GM21529 (cell line): ENCODE results near the gene POPDC2.
"Not testable (repeated sequence)": the region's sequence is repeated elsewhere in the genome, so short reads cannot be mapped to it uniquely, and the experiment has no call there.

Experiments used
- ATAC-seq: cut with Tn5 transposase; IDR thresholded peaks from one replicate; pipeline ENCODE4 v1.9.1; 2021; ENCODE audit not compliant: unreplicated experiment

Gene POPDC2, protein sequence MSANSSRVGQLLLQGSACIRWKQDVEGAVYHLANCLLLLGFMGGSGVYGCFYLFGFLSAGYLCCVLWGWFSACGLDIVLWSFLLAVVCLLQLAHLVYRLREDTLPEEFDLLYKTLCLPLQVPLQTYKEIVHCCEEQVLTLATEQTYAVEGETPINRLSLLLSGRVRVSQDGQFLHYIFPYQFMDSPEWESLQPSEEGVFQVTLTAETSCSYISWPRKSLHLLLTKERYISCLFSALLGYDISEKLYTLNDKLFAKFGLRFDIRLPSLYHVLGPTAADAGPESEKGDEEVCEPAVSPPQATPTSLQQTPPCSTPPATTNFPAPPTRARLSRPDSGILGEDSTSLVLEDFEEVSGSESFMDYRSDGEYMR

DNA sequence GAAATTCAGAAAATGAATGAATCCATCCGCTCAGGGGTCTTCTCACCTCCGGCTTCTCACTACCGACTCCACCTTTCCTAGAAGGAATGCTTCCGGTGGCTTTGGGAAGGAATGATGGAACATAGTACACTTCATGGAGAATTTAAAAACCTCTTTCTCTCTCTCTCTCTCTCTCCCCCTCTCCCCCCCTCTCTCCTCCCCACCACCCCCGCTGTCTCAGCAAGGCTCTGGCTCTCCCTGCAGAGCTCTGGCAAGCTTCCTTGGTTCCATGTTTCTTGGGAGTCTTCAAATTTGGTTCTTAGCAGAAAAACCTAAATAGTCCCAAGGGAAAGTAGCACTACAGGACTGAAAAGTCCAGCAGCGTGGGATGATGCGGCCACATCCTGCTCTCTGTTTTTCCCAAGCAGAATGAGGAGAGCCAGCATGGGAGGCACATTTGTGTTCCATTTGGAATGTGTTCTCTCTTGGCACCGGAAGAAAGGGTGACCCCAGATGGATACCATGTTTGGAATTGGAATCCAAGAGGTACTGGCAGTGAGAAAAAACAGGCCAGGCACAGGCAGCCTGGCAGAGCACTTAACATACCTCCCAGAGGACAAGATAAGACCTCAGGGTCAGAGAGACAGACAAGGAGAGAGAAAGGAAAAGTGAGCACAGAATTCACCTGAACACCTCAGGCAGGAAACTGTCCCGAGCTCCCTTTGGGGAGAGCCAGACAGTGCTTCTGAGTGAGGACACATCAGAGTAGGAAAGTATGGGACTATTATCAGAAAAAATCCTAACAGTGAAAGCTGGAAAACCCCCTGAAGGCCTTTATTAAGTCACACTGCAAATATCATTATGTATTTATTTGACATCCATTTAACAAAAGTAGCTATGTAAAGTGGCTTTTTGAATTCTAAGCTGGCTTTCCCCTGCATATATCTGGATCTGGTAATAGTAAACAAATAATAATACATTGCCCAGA is at the start of gene POPDC2:
Gene POPDC2, minus strand, starts transcription at position 116 of the 967 bp plus-strand sequence. CDS start 166 bp downstream, outside the sequence.
- no peak for ATAC-seq

DNA sequence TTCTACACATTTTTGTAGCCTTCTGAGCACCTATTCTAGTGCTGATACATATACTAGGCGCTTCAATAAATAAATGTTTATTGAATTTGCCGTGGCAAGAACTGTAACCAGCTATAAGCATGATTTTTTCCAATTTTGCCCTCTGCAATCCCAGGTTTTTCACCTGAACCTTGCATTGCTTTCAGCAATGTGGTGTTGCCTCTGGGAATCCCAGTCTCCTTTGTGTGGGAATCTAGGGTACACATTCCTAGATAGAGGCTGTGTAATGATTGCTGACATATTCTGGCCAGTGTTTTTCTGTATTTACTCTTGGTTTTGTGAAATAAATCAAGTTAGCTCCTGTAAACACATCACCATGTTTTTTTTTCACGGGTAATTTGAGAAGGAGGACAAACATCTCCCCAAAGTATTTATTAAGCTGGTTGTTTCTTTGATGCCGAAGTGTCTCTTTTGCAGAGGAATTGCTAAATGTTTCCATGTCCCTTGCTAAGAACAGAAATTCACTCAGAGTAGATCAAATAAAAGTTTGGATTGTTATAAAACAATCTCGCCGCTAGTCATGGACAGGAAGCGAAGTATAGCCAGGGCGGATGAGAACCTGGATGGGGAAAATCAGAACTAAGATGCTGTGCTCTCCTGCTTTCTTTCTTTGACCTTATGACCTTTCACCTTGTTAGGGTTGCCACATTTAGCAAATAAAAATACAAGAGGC is 43.6 kb upstream of the POPDC2 start:
- ATAC-seq, result no peak

DNA sequence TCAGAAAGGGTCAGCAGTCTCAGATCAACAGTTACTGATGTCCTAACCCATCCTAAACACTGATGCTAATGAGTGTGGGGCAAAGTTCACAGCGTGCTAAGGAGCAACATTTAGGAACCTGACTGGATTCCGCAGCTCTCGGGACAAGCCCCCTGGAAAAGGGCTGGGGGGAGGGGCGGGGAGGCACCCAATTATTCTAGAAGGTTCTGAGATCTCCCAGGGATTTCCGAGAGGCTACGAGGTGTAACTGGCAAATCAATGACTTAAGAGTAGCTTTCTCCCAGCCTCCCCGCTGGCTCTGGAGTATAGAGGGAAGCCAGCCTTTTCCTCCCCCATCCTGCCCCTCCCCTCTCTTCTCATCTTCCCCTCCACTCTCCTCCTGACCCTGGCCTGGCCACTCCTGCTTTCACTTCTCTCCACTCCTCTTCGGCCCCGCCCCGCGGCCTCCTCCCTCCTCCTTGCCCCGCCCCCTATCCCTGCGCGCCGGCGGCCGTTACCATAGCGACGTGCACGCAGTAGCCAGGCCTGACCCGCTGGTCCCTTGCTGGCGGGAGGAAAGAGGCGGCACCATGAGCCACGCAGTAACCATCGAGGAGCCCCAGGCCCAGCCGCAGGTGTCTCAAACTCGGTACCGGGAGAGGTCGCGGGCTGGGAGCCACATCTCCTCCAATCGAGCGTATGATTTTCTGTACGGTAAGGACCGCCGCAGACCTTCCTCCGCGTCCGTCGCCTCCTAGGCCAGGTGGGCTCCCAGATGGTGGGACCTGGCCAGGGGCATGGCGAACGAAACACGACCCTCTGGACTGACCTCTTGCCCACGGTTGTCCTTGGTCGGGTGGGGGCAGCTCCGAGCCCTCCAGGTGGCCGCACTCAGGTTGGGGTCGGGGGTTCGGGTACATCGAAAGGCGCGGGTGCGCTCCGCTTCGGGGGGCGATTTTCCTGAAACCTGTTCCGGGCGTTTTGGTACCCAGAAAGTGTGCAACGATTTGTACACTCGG is 42.4 kb upstream of the POPDC2 start, which contains the start of gene CFAP91:
Gene CFAP91, plus strand, starts transcription at position 493 of the 998 bp plus-strand sequence. Its CDS starts 77 bp downstream, at position 570.
- ATAC-seq, result peak; percentile 93

DNA sequence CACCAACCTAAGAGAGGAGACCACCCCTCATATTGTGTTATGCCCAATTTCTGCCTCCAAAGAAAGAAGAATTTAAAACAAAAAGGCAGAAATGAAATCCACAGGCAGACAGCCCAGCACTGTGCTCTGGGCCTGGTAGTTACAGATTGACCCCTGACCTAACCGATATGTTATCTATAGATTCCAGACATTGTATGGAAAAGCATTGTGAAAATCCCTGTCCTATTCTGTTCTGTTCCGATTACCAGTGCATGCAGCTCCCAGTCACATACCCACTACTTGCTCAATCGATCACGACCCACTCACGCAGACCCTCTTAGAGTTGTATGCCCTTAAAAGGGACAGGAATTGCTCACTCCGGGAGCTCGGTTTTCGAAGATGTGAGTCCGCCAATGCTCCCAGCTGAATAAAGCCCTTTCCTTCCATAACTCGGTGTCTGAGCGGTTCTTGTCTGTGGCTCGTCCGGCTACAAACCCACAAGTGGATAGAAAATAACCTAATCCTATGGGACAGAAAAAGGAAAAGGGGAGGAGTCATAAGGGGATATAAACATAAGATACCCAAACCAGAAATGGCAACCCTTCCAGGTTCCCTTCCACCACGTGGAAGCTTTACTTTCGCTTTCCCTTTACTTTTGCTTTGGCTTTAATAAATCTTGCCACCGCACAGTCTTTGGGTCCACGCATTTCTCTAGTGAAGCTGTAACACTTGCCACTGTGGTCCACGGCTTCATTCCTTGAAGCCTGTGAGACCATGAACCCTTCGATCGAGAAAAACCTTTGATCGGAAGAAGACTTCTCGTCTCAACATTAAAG is 40.7 kb upstream of the POPDC2 start:
- ATAC-seq, result peak; percentile 4

DNA sequence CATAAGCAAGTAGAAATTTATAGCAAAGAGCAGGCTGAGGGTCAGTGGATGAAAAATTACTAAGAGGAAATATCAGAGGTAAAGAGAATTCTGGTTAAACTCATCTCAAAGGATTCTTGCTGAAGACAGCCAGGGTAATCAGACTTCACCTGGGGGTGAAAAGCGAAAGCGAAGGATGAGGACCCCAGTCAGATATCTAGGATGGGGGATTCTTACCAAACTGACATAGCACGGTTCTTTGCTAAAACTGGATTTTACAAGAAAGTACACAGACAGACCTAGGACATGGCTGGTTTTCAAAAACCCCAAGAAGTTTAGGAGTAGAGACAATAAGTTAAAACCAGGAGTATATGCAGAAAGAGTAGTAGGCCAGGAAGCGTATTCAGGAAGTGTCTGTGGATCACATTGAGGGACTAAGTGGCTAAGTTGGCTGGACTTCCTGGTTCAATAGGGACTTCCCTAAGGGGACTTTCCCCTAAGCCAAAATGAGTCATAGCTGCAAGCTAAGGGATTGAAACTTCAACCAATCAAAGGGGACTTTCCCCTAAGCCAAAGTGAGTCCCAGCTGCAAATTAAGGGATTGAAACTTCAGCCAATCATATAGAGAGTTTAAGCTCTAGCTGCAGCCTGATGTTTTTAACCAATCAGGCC is 40.0 kb upstream of the POPDC2 start:
- peak; percentile 37 for ATAC-seq

DNA sequence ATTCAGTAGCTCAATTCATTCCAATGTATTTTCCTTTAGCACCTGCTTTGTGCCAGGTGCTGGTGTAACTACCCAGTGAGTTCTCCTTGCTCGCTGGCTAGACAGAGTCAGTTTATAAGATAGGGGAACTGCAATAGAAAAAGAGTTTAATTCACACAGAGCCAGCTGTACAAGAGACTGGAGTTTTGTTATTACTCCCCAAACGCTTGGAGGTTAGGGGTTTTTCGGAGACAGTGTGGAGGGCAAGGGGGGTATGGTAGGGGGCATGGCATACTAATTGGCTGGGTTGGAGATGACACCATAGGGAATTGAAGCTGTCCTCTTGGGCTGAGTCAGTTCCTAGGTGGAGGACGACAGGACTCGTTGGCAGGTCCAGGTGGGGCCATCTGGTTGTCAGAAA is 37.0 kb upstream of the POPDC2 start:
- ATAC-seq, result no peak

DNA sequence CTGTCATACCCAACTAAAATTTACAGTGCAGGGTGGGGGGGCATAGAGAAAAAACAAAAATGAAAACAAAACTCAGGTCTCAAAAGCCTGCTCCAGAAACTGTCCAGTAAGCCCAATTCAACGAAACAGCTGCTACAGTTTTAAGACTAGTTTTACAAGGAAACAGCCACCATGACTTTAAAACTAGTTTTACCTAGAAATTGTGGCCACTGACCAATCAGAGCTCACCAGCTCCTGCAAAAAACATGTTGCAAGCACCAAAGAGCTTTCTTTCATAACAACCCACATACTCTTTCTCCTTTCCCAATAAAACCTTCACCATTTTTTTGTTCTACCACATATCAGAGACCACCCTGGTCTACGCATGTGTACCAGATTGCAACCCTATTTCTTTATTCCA is 35.1 kb upstream of the POPDC2 start:
- ATAC-seq, result no peak

DNA sequence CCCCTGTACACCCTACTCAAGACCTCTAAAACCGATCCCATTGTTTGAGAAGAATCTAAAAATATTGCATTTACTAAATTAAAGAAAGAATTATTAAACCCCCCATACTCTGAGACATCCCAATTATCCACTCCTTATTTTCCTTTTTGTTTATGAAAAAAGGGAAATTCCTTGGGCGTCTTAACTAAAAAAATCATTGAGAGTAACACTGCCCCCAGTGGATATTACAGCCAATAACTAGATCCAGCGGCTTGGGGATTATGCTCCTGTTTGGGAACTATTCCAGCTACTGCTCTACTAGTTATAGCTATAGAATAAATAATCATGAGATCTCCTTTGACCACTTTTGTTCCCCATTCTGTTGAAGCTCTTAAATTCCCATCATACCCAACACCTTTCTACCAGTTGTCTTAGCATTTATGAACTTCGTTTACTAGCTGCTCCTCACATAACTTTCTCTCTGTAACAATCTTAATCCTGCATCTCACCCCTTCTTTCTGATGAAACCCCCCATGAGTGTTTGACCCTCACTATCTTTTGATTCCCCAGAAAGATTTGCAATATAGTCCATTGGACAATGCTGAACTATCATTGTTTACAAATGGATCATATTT is 29.8 kb upstream of the POPDC2 start:
- ATAC-seq, result no peak

DNA sequence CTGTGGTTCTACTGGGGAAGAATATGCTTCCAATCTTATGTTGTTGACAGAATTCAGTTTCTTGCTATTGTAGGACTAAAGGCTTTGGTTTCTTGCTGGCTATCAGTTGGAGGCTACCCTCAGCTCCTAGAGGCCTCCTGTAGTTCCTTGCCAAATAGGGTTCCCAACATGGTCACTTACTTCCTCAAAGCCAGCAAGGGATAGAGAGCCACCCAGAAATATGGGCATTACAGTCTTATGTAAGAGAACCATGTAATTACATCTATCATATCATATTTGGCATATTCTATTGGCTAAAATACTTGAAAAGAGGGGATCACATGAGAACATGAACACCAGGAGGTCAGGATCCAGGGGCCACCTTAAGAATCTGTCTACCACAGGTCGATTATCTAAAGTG is 23.0 kb upstream of the POPDC2 start:
- no peak for ATAC-seq

DNA sequence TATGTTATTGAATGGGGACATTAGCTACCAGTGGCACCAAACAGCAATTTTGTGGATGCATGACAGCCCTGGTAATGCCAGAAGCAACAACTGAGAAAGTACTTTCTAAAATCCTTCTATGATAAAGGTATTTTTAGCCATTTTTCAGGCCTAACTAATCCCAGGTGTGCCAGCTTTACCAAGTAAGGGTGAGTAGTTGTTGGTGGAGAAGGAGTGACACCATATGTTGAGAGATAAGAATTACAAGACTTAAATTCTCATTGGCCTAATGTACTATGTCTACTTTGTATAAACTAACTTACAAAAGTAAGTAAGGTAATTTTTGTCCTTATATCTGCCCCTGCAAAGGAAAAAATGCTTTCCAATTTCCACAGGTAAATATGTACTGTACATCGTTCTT is 20.9 kb upstream of the POPDC2 start:
- peak; percentile 37 for ATAC-seq

DNA sequence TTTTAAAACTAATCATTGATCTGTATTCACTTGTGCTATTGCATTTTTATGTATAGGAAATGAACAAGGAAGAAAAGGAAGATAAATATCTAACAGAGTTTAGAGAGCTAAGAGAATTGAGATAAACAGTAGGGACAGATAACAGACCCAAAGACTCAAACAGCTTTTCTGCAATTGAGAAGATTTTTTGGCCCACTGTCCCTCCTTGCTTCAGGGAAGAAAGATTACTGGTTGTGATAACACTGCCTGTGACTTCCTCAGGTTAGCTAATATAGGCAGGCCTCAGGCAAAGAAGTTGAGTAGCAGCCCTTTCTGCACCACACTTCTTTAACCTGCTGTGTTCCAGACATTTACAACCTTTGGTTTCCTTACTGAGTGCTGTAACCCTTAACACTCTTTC is 19.5 kb upstream of the POPDC2 start:
- no peak for ATAC-seq

DNA sequence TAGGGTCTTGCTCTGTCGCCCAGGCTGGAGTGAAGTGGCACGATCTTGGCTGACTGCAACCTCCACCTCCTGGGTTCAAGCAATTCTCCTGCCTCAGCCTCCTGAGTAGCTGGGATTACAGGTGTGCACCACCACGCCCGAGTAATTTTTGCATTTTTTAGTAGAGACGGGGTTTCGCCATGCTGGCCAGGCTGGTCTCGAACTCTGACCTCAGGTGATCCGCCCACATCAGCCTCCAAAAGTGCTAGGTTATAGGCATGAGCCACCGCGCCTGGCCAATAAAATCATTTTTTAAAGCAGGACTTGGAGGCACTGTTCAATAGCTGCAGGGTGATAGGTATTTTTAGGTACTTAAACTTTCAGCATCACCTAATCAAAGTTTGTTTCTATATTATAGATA is 17.8 kb upstream of the POPDC2 start:
- not testable (repeated sequence) for ATAC-seq

DNA sequence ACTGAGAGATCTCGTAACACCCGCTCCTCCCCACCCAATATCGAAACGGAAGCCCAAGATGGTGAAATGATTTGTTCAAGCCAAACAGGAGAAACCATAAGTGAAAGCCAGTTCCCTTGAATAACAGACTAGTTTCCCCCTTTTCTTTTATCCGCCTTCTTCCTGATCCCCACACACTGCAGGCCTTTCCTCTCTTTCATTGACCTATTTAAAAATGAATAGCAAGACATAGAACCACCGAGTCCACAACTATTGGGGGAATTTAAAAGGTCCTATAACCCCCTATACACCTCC is 17.2 kb upstream of the POPDC2 start:
- ATAC-seq, result no peak

DNA sequence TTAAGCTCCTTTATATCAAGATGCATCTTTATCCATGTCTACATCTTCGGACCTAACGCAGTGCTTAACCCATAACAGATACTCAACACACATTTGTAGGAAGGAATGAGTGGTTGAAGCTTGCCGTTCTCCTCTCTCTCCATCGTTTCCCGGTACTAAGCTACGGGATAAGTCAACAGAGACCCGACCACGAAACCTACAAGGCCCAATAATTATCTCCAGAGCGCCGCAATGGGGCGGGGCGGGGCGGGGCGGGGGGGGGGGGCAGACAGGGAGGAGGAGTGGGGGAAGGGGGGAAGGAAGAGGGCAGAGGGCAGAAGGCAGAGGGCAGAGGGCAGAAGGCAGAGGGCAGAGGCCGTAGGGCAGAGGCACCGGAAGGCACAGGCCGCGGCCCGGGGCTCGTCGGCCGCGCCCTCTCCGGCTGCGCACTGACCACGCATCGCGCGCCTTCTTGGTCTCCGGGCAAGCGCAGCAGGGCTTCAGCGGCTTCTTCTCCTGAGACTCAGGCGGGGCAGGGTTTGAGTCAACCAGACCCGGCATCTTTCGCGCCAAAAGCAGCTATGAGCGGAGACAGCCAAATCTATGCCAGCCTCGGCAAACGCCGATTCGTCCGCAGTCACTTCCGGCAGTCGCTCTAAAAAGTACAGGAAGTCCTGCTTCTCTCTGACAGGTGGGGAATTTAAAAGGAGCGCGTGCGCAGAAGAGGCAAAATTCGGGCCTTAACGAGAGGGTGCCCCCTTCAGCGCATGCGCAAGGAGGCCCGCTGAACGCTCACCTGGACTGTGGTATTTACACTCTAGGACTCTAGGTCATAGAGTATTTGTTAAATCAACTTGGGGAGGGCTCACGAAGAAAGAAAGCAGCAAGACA is 16.6 kb upstream of the POPDC2 start, which contains the start of gene COX17:
Gene COX17, minus strand, starts transcription at position 636 of the 870 bp plus-strand sequence. Its CDS starts 96 bp downstream, at position 540.
- ATAC-seq, result peak; percentile 83

DNA sequence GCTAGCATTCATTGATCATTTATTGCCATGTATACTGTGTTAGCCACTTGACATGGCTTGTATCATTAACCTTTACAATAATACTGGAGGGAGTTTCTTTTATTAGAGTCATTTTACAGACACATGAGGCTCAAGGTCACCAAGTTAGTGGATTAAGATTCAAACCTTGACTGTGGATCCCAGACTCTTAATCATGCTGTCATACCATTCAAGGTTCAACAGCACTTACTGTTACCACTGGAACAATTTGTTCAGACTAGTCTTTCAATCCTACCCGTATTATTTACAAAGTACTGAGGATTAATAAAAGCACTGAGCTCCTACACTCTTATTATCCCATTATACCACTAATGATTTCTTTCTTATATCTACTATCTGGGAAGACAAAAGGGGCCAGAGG is 15.6 kb upstream of the POPDC2 start:
- no peak for ATAC-seq

DNA sequence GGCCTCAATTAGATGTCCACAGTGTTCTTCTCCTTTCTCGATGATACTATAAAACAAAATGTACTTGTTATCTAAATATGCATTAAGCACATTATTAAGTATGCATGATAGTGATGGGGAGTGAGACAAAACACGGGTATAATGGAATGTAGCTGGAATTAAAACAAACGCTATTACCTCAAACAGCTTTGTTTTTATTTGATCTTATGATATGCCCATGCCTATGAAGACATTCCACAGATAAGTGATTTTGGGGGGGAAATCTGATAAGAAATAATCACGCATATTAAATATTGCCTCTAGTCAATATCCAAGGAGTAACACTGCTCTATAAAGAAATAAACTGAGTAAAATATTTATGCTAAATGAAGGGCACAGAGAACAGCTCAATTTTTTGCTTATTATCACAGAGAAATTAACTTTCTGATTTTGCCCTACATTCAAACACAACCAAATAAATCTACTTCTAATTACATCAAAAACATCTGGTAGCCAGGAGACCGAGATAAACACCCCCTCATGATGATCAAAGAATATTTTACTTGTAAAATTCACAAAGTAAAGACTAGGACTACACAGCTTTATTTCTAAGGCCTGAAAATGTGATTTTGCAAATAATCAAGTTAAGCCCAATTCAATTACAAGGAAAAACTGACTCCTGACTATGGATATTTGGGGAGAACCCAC is 14.9 kb upstream of the POPDC2 start:
- no peak for ATAC-seq

DNA sequence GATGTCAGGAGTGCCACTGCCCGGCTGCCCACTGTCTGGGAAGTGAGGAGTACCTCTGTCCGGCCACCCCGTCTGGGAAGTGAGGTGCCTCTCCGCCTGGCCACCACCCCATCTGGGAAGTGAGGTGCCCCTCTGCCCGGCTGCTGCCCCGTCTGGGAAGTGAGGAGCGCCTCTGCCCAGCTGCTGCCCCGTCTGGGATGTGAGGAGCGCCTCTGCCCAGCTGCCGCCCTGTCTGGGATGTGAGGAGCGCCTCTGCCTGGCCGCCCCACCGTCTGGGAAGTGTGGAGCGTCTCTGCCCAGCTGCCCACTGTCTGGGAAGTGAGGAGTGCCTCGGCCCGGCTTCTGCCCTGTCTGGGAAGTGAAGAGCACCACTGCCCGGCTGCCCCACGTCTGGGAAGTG is 13.5 kb upstream of the POPDC2 start:
- ATAC-seq, result no peak
